GM19324 (cell line): ENCODE measurements around the gene AHR.

Source experiments
- ATAC-seq: cut with Tn5 transposase; IDR thresholded peaks from one replicate; pipeline ENCODE4 v1.9.1; 2021; ENCODE audit warnings: mild to moderate bottlenecking, moderate library complexity; ENCODE audit not compliant: unreplicated experiment, low FRiP score

The AHR gene

GRCh38 chr7:17298102-17298839 lies at the start of gene AHR:
Gene AHR (plus strand): TSS chr7:17298652. CDS start chr7:17299265, 613 bp downstream.
- peak; percentile 59 for ATAC-seq

DNA sequence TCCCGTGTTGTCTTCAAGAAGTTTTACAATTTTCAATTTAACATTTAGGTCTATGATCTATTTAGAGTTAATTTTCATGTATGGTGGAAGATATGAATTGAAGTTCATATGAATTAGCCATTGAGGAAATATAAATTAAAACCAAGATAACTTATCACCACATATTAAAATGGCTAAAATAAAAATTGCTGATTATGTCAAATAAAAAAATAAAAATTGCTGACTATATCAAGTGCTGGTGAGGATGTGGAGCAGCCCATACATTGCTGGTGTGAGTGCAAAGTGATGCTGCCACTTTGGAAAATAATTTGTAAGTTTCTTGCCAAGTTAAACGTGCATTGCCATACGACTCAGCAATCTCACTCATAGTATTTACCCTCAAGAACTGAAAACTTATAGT lies 44.6 kb upstream of the AHR start:
- ATAC-seq, result no peak

DNA sequence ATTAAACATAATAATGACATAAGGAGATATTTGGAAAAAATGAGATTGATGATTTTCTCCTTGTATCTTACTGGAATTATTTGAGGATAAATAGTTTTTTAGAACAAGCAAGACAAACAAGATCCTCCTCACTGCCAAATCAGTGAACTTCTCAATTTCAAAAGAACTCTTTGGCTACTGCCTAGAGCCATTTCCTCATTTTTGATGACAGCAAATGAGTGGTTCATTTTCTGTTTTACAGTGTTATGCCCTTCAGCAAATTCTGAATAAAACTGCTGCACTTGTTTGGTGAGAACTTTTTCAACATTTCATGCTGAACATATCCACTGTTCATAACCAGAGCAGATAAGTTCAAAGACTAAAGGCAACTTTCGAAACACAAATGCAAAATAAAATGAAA lies 42.5 kb upstream of the AHR start:
- ATAC-seq, result no peak

DNA sequence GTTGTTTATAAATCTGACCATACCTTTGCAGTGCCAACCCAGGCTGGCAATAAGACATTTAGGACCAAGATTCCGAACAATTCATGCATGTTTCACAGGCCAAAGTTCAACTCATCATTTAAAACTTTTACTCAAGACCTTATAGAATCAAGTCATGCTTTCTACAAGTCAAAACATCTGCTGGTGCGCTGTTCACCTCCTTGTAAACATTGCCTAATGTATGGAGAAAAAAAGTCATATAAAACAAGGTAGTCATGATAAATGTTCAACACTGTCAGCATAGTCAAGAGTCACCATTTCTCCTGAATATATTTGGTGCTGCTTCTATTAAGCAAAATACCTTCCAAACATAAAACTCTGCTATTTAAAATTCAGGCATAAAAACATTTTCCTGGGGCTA lies 42.1 kb upstream of the AHR start:
- no peak for ATAC-seq

GRCh38 chr7:17266565-17266964 lies 31.9 kb upstream of the AHR start:
- ATAC-seq, result no peak

- no peak for ATAC-seq
Measured at GRCh38 chr7:17269341-17270221, 28.9 kb upstream of the AHR start.

DNA sequence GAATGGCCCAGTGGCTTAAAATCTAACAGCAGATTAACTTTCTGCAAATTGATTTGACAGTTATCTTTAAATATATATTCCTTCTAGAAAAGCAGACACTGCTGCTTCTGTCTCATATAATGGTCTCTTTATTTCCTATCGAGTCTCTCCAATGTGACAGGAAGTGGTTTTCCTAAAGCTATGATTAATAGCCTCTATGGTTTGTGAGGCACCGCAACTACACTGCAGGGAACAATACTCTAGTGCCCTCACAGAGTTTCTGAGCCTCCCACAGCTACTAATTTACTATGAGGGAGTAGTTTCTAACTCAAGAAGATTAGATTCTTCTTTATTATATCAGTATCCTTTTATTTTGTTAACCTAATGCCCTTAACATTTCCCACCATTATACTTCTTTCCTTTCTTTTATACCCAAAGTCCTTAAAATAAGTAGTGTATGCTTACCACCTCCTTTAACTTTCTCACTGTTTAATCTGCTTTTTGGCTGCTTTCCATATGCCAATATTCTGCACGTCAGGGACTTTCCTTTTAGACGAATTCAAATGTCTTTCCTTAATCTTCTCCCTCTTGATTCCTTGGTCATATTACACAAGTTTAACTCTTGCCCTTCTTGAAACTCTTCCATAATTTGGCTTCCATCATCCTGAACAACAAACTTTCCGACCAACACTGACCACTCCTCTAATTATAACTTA lies 23.8 kb upstream of the AHR start:
- no peak for ATAC-seq

GRCh38 chr7:17275749-17276671 lies 22.4 kb upstream of the AHR start:
- ATAC-seq, result no peak

DNA sequence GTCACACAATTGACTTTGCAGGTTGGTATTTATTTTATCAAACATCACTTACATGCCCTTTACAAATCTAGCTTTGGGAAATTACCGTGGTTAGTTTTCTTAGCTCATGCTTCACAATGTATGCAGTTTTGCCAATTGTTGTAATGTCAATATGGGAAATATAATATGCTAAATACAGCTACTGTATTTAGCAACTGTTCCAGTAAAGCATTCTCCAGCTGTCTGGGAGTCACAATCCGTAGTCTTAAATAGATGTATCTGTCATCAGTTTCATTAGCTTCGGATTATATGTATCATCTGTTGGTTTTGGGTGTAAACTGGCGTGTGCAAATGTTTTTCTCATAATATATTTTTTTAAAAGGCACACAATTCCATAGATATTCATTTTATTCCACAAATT lies 19.4 kb upstream of the AHR start:
- ATAC-seq, result no peak

DNA sequence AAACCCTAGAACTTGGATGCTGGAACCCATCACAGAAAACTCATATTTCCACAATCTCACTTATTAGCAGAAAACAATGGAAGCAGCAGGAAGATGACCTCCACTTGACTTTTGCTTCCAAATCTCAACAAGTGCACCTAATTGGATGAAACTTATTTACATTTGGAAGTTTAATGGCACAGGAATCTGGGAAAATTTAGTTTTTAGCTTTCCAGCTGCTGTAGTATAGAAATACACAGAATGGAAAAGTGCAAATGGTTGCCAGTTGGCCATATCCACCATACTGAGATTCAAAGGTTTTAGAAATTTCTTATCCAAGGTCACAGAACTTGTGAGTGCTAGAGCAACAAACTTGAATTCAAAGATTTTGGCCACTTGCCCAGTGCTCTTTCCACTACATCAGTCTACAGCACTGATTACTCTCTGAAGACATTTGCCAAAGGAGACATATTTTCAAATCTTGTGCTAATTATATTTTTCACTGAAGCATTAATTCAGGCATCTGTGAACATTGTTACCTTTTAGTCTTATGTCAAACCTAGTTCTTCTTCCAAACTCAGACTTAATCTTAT lies 9.3 kb upstream of the AHR start:
- ATAC-seq, result no peak

DNA sequence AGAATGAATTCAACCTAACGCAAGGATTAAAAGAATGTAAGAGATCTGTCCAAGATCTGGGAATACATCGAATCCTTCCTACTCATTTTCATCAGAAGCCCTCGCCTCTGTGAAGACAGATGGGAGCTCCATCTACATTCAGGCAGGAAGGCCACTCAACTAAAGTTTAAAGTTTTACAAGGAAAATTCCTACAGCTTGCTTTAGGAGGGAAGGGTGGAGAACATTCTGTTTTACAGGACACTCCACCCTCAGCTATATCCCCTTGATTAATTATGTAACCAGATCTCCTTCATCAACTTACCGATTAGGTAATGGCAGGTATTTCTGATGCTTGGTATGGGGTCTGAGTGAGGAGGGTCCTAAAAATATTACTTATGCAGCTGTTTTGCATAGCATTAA lies 5.6 kb upstream of the AHR start:
- ATAC-seq, result no peak

- no peak for ATAC-seq
Measured at GRCh38 chr7:17293481-17293880, 5.0 kb upstream of the AHR start.

DNA sequence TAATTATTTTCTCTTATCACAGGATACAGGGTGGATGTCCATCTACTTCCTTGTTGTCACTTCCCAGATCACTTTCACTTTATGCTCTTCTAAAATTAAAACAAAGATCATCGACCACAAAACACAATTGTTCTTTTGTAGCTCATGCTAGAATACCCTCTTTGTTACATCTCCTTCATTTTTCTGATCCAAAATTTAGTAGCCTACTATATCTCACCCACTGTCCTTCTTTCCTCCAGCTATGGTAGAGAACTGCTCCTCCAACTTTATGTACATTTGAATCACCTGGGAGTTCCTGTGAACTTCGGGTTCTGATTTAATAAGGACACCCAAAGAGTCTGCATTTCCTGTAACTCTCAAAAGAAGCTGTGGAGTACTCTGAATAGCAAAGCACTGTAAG lies 1.2 kb upstream of the AHR start:
- ATAC-seq, result no peak

DNA sequence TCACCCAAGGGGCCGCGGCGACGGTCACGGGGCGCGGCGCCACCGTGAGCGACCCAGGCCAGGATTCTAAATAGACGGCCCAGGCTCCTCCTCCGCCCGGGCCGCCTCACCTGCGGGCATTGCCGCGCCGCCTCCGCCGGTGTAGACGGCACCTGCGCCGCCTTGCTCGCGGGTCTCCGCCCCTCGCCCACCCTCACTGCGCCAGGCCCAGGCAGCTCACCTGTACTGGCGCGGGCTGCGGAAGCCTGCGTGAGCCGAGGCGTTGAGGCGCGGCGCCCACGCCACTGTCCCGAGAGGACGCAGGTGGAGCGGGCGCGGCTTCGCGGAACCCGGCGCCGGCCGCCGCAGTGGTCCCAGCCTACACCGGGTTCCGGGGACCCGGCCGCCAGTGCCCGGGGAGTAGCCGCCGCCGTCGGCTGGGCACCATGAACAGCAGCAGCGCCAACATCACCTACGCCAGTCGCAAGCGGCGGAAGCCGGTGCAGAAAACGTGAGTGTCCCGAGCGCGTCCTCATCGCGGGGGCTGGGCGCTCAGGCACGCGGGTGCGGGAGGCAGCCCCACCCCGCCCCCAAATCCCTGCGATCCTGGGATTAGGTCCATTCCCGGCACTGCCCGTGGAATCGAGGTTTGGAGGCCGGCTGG lies 509 bp downstream of the AHR start:
- peak; percentile 55 for ATAC-seq

- ATAC-seq, result peak; percentile 8
Measured at GRCh38 chr7:17299483-17299991, 1.1 kb downstream of the AHR start.

DNA sequence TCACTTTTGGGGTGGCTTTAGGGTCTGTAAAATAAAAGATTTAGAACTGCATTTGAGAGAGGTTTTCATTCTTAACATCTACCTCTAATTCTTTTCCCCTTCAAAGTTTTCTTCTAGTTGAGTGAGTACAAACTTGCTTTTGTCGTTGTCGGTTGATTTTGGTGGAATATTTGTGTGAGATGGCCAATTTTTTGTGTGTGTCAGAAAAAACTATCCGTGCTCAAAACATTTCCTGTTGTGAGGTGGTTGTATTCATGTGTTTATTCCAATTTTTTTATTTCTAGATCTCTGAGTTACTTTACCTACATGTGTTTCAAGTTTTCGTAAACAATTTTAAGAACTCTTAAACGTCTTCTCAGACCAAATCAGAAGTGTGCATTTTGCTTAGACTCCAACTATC lies 1.6 kb downstream of the AHR start:
- no peak for ATAC-seq

GRCh38 chr7:17300437-17300836 lies 2.0 kb downstream of the AHR start:
- ATAC-seq, result no peak

DNA sequence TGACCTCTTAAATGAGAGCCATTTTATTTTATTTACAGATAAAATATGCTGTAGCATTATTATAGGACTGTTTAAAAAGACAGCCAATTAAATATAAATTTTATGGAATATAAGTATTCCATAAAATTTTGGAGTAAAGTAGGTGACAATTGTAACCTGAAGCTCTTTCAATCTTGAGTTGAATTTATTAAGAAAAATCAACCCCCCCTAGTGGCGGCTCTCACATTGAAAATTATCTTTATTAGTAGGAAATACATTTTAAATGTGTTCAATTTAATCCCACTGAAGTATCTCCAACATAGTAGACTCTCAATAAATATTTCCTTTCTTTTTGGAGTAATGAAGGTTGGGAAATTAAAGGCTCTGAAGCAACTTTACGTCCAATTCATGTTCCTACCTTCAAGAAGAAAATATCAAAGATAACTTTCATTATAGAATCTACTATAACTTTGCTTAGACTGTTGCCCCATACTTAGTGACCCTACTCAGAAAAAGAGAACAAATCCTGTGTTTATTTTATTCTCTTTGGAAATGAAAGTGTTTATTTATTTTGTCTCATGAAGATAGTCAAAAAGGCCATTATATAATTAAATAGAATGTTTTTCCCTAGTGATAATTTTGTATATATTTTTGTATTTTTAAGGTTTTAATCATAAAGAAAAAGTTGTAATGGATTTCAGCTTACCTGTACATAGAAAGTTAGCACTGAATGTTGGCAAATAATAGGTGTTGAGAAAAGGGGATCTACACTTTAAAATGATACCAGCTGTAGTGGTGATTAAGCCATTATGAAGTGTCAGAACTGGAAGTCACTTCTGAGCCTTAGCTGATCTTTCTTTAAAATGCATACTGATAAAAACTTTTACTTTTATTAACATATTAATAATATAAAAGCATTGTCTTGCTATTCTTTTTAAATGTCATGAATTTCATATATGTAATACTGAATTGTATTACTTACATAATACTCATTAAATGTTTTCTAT lies 3.3 kb downstream of the AHR start:
- ATAC-seq, result no peak
